HG03342 (cell line): Measurements from ENCODE around the gene DGKG.

Experiments used
- ATAC-seq: cut with Tn5 transposase; IDR thresholded peaks from one replicate; pipeline ENCODE4 v1.9.1; 2021; ENCODE audit warnings: mild to moderate bottlenecking, moderate library complexity; ENCODE audit not compliant: unreplicated experiment

DGKG gene

DNA sequence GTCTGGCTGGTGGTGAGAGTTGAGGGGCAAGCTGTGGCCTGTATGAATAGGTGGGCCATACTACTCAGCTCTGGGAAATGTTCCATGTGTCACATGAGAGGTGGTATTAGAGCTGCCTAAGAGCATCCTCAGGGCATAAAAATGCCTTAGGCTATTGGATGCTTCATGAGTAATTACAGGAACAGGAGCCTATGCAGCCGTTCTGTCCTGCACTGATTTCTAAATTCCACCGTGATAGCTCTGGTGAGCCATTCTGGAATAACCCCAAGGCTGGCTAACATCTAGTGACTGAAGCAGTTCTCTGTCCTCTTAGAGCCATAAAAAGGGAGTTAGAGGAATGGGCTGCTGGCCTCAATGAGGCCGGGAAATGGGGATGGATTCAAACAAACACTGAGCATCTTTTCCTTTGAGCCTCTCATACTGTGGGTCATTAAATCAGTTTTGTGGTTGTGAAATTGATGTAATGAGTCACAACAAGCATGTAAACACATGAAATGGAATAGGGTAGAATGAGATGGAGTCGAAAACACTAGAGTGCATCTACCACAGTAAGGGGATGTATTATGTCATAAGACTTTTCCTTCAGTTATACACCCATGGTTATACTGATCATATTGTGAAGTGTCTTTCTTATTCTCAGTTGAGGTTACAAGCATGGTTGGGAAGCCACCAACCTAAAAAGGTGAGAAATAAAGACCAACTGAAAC, 41.0 kb downstream of the DGKG start:
- no peak for ATAC-seq

DNA sequence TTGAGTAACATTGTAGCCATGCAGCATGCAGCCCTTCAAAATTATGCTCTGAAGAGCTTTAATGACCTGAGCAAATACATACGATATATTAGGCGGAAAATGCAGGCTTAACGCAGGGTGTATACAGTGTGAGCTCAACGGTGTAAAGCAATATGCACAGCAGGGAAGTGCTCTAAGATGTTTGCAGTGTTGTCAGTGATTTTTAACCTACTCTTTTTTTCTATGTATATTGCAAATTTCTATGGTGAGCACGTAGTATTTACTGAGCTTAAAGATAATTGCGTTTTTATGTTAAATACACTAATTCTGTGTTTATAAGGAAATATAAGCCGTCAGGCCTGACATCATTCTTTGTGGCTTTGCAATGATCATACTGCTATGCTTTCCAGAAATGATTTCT, 42.1 kb downstream of the DGKG start:
- ATAC-seq: no peak

DNA sequence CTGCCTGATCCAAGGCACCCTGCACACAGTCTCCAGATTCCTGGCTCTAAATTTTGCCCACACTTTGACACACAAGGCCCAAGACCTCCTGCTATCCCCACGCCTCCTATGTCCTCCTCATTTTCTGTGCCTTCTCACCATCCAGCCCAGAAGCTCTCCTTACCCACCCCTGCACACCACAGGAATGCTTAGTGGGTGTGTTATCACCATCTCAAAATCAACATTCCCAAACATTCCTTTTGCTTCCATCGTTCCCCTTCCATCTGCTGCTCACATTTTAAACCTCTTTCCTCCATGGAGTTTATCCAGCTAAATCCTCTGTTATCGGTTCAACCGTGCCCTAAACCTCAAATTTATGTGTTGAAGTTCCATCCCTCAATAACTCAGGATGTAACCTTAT, 43.9 kb downstream of the DGKG start:
- no peak for ATAC-seq

DNA sequence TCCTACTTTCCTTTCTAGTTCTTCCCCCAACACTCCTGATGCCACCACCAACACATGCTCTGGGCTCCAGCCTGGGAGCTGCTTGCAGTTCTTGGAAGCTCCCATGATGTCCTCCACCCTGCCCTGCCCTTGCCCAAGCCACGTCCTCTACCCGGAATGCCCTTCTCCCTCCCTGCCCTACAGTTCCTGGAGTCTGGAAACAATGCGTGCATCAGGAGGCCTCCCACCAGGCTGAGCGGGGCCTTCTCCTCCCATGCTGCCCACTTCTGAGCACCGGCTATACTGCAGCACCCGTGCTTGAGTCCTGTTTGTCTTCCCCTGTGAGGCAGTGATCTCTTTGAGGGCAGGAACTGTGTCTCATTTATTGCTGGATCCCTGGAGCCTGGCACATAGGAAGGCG, 44.6 kb downstream of the DGKG start:
- ATAC-seq: no peak

DNA sequence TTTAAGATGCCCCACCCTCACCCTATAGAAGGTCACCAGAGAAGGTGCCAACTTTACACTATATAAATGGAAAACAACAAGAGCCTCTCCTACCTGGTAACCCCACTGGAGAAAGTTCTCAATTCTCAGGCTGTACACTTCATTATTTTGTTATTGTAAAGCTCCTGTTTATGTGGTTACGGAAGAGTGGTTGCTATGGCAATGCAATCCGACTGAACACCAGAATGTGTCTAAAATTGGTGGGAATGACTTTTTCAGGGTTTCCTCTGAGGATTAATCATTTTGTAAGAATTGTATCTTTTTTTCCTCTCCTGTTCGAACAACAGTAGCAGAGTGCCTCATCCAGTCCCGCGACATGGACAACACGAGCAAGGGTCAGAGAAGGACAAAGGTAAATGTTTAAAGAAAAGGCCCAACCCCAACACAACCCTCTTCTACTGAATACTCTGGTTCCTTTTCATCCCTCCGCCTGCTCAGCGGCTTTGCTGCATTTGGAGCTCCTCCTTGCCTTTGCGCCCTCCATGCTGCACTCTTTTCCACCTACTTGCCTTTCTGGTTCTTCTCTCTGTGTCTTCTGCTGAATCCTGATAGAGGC, 45.3 kb downstream of the DGKG start:
- no peak for ATAC-seq

DNA sequence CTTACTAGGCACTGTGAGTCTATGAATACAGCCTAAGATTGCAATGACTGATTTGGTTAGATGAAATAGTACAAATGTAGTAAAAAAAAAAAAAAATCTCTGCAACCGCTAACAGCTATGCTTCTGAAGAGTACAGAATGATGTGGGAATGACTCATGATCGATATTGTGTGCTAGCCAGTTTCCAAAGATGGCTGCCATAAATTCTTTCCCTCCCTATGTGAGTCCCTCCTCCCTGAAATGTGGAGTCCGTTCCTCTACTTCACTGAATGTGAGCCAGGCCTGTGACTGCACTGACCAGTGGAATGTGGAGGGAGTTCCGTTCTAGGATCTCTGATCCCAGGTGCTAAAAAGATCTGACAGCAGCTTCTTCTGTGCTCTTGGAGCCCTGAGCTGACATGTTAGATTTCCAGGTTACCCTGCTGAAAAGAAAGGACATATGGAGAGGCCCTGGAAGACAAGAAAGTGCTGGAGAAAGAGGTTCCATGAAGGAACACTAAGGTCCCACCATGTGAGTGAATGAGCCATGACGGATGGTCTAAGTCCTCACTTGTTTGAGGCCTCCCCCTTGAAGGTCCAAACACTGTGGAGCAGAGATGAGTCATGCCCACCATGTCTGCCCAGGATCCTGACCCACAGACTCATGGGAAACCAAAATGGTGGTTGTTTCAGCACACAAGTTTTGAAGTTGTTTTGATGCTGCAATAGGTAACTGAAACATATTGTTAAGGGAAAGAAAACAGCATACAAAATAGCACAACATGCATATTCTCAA, 46.3 kb downstream of the DGKG start:
- ATAC-seq: no peak

DNA sequence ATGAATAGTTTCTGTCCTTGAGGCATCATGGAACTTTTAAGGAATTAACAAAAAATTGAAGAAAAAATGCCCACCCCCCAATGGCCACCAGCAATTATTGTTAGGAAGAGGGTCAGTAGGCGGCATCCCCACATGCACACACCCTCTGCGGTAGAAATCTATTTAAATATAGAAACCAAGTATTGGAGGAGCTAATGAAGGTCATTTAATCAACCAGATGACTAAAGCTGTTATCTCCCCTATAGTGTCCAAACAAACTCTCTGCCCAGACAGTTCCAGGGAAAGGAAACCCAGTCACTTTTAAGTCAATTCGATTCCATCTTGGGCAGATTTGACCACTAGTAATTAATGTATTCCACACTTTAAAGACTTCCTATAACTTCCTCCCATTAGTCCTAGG, 47.1 kb downstream of the DGKG start:
- ATAC-seq: no peak

DNA sequence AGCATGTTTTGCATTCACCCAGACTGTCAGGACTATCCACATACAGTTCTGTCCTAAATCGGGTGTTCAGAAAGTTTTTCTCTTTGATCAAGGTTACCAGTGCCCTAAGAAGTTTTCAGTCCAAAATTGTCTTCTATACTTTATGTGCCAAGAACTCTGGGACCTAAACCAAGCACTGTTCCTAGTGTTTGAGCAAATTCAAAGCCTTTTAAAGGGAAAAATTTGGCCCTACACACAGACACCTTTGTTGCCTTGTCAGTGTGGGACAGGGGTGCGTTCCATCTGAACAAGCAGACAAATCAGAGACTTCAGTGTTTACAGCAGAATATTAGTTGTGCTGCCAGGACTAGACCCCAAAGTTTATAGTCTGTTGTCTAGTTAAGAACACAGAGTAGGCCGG, 50.6 kb downstream of the DGKG start:
- no peak for ATAC-seq

DNA sequence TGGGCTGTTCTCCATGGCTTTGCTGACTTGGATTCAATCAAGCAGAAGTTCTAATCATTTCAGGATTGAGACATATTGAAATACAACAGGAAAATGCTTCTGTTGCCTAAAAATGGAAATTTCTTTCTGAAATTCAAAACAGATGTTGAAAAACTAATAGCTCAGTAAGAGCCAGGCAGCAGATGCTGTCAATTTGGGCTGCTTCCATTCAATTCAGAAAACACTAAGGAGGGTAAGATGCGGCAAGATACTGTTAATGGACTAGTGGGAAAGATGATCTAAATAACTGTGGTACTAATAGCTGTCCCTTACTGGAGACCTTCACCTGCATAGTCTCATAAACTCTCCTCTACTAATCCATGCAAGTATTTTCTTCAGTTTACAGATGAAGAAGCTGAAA, 53.5 kb downstream of the DGKG start:
- no peak for ATAC-seq

DNA sequence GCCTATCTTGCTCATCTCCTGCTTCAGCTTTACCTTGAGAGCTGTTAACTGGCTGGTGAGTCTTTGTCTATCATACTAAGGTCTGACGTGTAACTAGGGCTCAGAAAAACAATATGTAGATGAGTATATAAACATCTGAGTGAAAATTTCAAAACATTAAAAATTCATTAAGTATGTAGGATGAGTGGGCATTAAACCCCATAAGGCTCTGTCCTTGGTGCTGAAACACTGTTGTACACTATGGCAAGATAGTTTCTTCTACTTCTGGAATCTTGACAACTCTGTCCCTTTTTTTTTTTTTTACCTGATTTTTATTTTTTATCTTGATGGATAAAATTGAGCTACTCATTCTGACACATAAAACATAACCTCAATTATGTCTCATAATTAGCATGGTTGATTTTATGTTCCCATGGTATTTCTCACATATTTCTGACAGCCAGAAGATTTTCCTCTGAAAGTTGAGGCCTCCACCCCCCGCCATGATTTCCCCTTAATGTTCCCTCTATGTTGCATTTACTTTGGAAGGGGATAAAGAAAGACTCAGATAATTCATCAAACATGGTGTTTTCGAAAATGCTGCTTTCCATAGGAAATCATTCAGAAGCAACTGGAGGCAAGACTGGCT, 54.3 kb downstream of the DGKG start:
- no peak for ATAC-seq

DNA sequence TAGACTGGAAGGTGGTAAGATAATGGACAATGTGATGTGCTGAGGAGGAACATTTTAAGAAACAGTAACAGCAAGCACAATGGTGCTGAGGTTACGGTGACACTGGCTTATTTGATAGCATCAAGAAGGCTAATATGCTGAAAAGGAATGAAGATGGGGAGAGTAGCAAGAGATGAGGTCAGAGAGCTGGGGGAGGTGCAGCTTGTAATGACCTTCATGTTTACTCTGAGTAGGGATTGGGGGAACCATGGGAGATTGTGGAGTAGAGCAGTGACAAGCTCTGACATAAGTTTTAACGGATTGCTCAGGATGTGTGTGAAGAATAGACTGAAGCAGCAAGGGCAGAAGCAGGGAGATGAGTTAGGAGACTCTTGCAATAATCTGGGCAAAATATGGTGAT, 56.7 kb downstream of the DGKG start:
- ATAC-seq: no peak

DNA sequence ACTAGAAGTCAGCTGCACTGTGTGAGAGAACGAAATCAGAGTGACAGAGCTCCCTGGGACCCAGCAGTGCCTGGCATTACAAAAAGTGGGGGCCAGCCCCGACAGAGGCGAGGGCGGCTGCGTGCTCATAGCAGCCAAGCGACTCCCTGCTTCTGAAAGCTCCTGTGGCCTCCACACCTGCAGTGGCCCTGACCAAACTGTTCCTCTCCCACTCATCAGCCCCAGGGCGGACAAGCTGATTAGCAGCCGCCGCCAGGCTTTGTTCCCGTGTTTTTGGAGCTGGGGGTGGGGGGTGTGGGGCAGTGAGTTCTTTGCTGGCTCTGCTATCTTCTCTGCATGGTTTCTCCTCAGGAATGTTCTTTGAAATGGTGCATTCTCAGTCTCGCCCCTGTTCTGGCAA, 58.1 kb downstream of the DGKG start:
- ATAC-seq: no peak

DNA sequence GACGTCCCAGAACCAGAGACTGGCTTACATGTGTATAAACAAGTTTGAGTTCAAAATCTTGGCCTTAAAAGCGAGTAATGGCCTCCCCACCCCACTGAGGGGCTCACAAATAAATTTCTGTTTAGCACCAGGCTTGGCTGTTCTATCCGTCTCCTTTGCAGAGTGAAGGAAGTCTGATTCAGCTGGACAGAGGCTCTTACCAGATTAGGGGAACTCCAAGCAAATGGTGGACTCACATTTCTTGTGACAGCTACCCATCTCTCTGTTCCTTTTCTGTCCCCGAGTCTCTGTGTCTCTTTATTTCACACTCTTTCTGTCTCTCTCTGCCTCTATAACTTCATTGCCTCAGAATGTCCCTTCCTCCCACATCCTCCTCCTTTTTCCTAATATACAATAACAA, 62.7 kb downstream of the DGKG start:
- ATAC-seq: no peak

DNA sequence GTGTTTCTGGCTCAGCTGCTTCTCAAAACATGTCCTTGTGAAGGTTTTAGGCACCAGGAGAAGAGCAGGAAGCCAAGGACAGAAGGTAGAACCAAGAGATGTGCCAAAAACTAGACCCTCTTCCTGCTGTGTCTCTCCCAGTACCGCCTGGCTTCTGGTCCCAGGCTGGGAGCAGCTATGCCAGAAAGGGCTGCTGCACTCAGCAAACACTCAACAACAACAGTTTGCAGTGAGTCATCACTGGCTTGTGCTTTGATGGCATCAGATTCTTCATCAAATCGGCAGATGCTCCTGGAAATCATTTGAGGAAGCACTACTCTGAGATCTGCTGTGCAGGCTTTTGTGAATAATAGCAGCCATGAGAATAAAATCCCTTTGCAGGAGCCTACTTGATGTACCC, 63.2 kb downstream of the DGKG start:
- ATAC-seq: no peak

DNA sequence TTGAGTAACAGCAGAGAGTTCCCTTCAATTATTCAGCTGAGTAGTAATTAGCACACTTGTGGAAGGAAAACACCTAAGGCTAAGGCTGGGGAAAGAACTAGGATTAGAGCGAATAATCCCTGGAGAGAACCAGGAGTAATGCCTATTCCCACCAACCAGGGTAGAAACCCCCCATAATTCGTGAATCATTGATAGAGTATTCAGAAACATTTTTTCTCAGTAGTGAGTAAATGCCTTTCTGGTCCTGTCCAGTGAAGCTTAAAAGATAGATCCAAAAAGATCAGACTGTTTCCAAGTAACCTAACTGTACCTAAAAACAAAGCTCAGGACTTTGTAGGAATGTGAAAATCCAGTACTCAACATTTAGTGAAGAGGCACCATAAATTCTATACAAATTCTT, 71.2 kb downstream of the DGKG start:
- no peak for ATAC-seq

DNA sequence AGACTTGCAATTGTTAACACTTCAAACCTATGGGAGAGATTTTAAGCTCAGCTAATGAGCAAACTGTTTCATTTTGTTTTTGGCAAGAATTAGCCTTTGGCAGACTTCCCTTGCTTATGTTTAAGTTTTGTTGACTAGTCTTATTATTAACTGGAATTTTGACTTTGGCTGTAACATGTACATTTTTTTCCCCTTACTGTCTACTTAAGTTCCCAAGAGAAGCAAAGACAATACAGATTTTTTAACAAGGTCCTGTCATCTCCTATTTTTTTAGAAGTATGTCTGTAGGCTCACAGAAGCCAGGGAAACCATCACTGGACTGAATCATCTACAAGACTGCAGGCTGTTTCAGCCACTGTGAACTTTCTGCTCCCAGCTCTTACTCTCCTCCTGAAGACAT, 74.3 kb downstream of the DGKG start:
- no peak for ATAC-seq

DNA sequence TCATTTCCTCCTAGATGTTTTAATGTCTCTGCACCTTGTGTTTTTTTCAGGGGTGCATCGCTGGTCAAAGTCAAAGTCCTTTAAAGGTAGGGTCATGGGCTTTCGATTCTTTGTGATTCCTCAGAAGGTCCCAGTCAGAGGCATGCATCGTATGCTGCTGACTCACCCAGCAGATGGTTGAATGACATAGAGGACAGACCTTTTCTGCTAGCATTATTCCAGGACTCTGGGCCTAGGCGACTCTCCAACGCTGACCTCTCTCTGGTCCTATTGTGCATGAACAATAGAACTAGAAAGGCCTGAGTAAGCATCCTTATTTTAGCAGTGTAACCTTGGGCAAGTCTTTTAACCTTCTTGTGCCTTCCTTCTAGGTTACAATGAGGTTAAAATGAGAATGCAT, 75.9 kb downstream of the DGKG start:
- no peak for ATAC-seq

DNA sequence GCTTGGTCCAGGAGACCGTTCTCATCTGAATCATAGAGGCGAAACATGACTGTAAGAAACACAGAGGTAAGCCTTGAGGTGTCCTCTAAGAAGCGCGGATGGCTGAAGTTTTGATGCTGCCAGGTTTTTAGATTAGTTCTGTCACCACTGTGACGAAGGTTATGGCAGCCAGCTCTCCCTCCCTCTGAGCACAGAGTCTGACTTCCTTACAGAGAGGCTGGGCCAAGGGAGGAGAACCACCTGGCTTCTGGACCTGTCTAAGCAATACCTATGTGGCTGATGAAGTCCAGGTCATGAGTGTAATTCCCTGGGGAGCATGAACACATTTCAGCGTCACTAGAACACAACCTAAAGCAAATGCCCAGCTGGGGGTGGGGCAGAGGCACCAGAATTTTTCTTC, 77.4 kb downstream of the DGKG start:
- ATAC-seq: no peak

DNA sequence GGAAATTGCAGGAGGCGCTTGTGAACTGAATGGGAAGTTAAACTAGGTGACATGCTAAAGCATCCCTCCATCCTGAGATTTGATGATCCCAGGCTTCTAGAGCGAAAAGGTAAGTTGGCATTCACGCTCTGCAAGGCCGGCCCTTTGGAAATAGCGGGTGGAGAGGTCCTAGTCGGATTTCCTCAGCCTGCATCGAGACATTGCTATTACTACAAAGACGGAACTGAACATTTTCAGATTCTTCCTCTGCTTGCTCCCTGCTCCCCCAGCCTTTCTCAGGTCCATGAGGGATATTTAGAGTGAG, 77.7 kb downstream of the DGKG start:
- ATAC-seq: no peak

DNA sequence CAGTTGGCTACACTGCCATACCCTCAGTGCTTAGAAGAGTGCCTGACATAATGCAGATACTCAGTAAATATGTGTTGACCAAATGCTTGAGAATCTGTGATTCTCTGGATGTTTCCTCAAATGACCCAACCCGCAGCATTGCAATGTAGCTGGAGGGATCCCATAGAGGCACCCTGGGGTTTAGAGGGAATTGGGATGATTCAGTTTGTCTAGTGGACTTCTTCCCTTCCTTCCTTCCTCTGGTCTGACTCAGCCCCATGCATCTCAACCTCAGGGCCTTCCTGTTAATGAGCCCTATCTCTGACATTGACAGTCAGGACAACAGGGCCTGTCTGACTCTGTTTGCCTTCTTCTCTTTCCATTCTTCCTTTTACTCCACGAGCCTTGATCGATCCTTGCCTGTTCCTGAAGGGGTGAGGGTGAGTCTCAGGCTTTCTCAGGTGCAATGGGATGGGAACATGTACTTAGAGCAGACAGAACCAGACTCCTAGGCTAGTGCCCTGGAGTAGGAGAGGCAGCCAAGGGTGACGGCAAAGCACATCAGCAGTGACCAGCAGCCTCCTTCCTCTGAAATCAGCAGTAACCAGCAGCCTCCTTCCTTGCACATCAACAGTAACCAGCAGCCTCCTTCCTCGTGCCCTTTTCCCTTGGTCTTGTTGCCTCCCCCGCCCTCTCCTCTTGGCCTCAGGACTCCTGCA, 78.2 kb downstream of the DGKG start:
- ATAC-seq: no peak

DNA sequence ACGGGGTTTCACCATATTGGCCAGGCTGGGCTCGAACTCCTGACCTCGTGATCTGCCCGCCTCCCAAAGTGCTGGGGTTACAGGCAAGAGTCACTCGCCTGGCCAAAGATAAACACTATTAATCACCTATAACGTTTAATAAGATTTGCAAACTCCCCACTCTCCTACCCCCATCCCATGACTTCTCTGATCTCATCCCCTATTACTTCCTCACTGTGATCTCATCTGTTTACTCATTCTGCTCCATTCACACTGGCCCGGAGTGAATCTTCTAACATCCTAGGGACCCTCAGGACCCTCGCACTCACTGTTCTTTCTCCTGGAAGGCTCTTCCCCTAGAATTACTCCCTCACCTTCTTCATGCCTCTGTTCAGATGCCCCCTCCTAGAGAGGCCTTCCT, 78.9 kb downstream of the DGKG start:
- no peak for ATAC-seq

DNA sequence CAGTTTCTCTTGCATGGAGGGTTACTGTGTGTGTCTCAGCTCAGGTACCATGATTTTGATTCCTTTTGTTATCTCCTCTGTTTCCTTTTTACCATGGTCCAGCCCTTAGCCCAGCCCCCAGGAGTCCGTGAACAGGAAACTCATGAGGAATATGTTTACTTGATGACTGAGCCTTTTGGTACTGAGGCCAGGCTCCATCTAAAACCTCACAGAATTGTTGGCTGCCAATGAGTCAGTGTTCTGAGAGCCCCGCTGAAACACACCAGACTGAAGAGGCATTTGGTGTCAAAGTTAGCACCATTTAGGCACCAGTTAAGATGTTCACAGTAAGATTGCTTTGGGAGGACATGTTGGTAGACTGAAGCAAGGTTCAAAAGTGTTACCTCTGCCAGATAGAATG, 80.9 kb downstream of the DGKG start:
- no peak for ATAC-seq
